Left lung (tissue), 10 donors: ENCODE data around the gene SPEF2. TPM values are rescaled to one million over a fixed set of nuclear protein-coding genes. Genes with fewer than 3 reads are reported as not detected.
A peak's percentile ranks its signal among the peaks of the same experiment; 100 is the strongest.

ENCODE experiments used
- ATAC-seq: fragments of 200-7000 bp; cut with Tn5 transposase; one replicate; pipeline ENCODE4 v1.9.1; 2020; ENCODE audit warnings: moderate library complexity
- DNase-seq, 4 donors: peaks; one replicate each; pipeline ENCODE4 v3.0.0-alpha.2; 2013 to 2020
- H3K27ac ChIP-seq, 2 donors: fragments of 200-600 bp; sonication (generic) in 1 of 2; one replicate each; pipeline versions ENCODE4 v1.5.0 to v1.8.0; 2020 to 2021
- H3K27me3 ChIP-seq, 2 donors: fragments of 200-600 bp; sonication (generic) in 1 of 2; one replicate each; pipeline versions ENCODE4 v1.5.0 to v1.8.0; 2020 to 2021
- H3K36me3 ChIP-seq, 2 donors: fragments of 200-600 bp; sonication (generic) in 1 of 2; one replicate each; pipeline versions ENCODE4 v1.5.0 to v1.8.0; 2020 to 2021
- H3K4me1 ChIP-seq, 2 donors: fragments of 200-600 bp; one replicate each; pipeline ENCODE4 v1.8.0; 2021
- H3K4me3 ChIP-seq, 2 donors: fragments of 200-600 bp; sonication (generic) in 1 of 2; one replicate each; pipeline versions ENCODE4 v1.5.0 to v1.8.0; 2020 to 2021; ENCODE audit warnings: mild to moderate bottlenecking in 1 of 2
- H3K9me3 ChIP-seq, 2 donors: fragments of 200-600 bp; sonication (generic) in 1 of 2; one replicate each; pipeline versions ENCODE4 v1.5.0 to v1.8.0; 2020 to 2021
- CTCF ChIP-seq, 2 donors: fragments of 200-600 bp; sonication (generic) in 1 of 2; IDR thresholded peaks; one replicate each; pipeline versions ENCODE4 v1.5.0 to v1.8.0; 2021; ENCODE audit warnings: antibody characterized with exemption in 2 of 2
- intact Hi-C, 2 donors: fragments of 100-400 bp; cut with DNase I; formaldehyde crosslinking; loops; one replicate each; pipeline versions ENCODE4 v1.11.2 to v1.14.2; 2022
- polyA plus RNA-seq, 6 donors: library from polyadenylated mRNA; unstranded; fragments of 120-200 nt; gene quantifications; one replicate each; pipeline ENCODE4 v1.2.1, GENCODE V29; 2013; ENCODE audit not compliant: insufficient read length in 6 of 6
- total RNA-seq, 2 donors: library from RNA; stranded (reverse); fragmentation: NEBNext Ultra II Directional; extraction: Animal tissue kit (Norgen Biotek cat#: 25700); gene quantifications; one replicate each; pipeline ENCODE4 v1.2.1, GENCODE V29; 2021
- donor health status: DM: no; HTN: yes; CAD: no.
- donor health status: DM: no; HTN: no; CAD: no.

SPEF2 gene
- total and polyA plus RNA-seq, 8 donors: 5.8 to 51.5 (median 43.0) TPM

GRCh38 chr5:35788724-35789123 lies 171.1 kb downstream of the SPEF2 start:
- Histone ChIP-seq H3K9me3 (no peaks in the 10 kb centered on the region), H3K4me1 (no peaks in the 10 kb centered on the region), H3K4me3 (no peak overlapping the region), H3K27me3 (no peaks in the 10 kb centered on the region), H3K27ac (peak overlapping the region in 1 of 2 donors; percentile 1), H3K36me3 (no peaks in the 10 kb centered on the region)
- TF ChIP-seq CTCF (IDR thresholded peaks at IDR 0.05): no peak
- intact Hi-C loops: no loop called here
- no peak for ATAC-seq
- DNase-seq: no peak

GRCh38 chr5:35789732-35790456 lies 172.2 kb downstream of the SPEF2 start:
- DNase-seq (no peak), ATAC-seq (no peak)
- Histone ChIP-seq H3K36me3 (no peaks in the 10 kb centered on the region), H3K27ac (no peak overlapping the region), H3K4me3 (no peak overlapping the region), H3K27me3 (no peaks in the 10 kb centered on the region), H3K4me1 (no peaks in the 10 kb centered on the region), H3K9me3 (no peaks in the 10 kb centered on the region)
- no peak for TF ChIP-seq CTCF (IDR thresholded peaks at IDR 0.05)
- intact Hi-C loops: no loop called here

GRCh38 chr5:35790457-35790822 lies 172.8 kb downstream of the SPEF2 start:
- ATAC-seq (no peak), DNase-seq (no peak)
- no peaks in the 10 kb centered on the region for H3K9me3 ChIP-seq
- intact Hi-C loops: no loop called here
- no peak overlapping the region for H3K27ac ChIP-seq
- H3K27me3 ChIP-seq: no peaks in the 10 kb centered on the region
- H3K4me1 ChIP-seq: no peaks in the 10 kb centered on the region
- H3K4me3 ChIP-seq: no peak overlapping the region
- H3K36me3 ChIP-seq: no peaks in the 10 kb centered on the region
- no peak for TF ChIP-seq CTCF (IDR thresholded peaks at IDR 0.05)

- no peak overlapping the region for H3K4me3 ChIP-seq
- no peak for DNase-seq
- no peaks in the 10 kb centered on the region for H3K27me3 ChIP-seq
- no peak overlapping the region for H3K27ac ChIP-seq
- H3K4me1 ChIP-seq: no peaks in the 10 kb centered on the region
- intact Hi-C loops: no loop called here
- ATAC-seq: no peak
- TF ChIP-seq CTCF (IDR thresholded peaks at IDR 0.05): no peak
- H3K36me3 ChIP-seq: no peaks in the 10 kb centered on the region
- no peaks in the 10 kb centered on the region for H3K9me3 ChIP-seq
Measured at GRCh38 chr5:35794328-35794619, 176.6 kb downstream of the SPEF2 start.

- no peak overlapping the region for H3K4me3 ChIP-seq
- no peak overlapping the region for H3K27ac ChIP-seq
- H3K4me1 ChIP-seq: no peaks in the 10 kb centered on the region
- no peaks in the 10 kb centered on the region for H3K27me3 ChIP-seq
- no peaks in the 10 kb centered on the region for H3K9me3 ChIP-seq
- no peaks in the 10 kb centered on the region for H3K36me3 ChIP-seq
- ATAC-seq: no peak
- no peak for DNase-seq
- no peak for TF ChIP-seq CTCF (IDR thresholded peaks at IDR 0.05)
- intact Hi-C loops: no loop called here
Measured at GRCh38 chr5:35794684-35795375, 177.2 kb downstream of the SPEF2 start.
